WI38 (cell line): ENCODE data around the gene STAT1.

Experiments
- H3K4me3 ChIP-seq: 2 replicates; pipeline ENCODE4 v1.5.1; 2011; ENCODE audit warnings: low read depth, mild to moderate bottlenecking, control low read depth, low read length
- TF ChIP-seq, protein P1 (sequence below): IDR thresholded peaks from 2 replicates; pipeline ENCODE4 v1.5.1; 2012; ENCODE audit warnings: low read depth, mild to moderate bottlenecking, control low read depth, low read length

Gene STAT1

GRCh38 chr2:191032588-191033429, 18.8 kb upstream of the STAT1 start:
- H3K4me3 ChIP-seq: no peak overlapping the region
- TF ChIP-seq, protein P1, sequence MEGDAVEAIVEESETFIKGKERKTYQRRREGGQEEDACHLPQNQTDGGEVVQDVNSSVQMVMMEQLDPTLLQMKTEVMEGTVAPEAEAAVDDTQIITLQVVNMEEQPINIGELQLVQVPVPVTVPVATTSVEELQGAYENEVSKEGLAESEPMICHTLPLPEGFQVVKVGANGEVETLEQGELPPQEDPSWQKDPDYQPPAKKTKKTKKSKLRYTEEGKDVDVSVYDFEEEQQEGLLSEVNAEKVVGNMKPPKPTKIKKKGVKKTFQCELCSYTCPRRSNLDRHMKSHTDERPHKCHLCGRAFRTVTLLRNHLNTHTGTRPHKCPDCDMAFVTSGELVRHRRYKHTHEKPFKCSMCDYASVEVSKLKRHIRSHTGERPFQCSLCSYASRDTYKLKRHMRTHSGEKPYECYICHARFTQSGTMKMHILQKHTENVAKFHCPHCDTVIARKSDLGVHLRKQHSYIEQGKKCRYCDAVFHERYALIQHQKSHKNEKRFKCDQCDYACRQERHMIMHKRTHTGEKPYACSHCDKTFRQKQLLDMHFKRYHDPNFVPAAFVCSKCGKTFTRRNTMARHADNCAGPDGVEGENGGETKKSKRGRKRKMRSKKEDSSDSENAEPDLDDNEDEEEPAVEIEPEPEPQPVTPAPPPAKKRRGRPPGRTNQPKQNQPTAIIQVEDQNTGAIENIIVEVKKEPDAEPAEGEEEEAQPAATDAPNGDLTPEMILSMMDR: no peak

GRCh38 chr2:191031256-191031655, 17.3 kb upstream of the STAT1 start:
- TF ChIP-seq, protein P1: no peak
- no peak overlapping the region for H3K4me3 ChIP-seq

- H3K4me3 ChIP-seq: no peak overlapping the region
- TF ChIP-seq, protein P1: peak; percentile 42
Measured at GRCh38 chr2:191030521-191031154, 16.7 kb upstream of the STAT1 start.

GRCh38 chr2:191029280-191029950, 15.4 kb upstream of the STAT1 start:
- no peak overlapping the region for H3K4me3 ChIP-seq
- TF ChIP-seq, protein P1: no peak

GRCh38 chr2:191026377-191026776, 12.4 kb upstream of the STAT1 start:
- TF ChIP-seq, protein P1: no peak

GRCh38 chr2:191025135-191025534, 11.2 kb upstream of the STAT1 start:
- TF ChIP-seq, protein P1: no peak
- H3K4me3 ChIP-seq: no peak overlapping the region

More at GRCh38 chr2:191026377-191026776, 12.4 kb upstream of the STAT1 start:
- no peak overlapping the region for H3K4me3 ChIP-seq
